ENCODE data around the gene IER2.

Gene IER2

DNA sequence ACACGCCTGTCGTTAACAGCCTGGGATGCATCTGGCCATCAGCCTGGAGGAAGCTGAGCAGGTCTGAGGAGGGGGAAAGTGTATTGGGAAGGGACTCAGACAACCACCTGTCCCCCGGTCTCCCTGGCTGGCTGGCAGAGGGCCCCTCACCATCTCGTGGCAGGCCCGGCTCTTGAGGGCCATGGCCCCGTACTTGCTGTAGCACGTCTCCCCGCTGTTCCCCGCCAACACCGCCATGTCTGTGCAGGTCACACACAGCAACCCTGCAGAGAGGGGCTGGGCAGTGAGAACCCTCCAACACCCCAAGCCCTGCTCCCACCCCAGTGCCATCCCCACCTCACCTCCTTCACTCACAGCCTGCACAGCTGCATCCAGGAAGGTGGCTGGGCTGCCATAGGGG, 37.7 kb upstream of the IER2 start:
- DNase-seq: no peak
- no peak for TF ChIP-seq GATA1 (IDR thresholded peaks at IDR 0.05; ENCODE audit: low read depth, low read length)

DNA sequence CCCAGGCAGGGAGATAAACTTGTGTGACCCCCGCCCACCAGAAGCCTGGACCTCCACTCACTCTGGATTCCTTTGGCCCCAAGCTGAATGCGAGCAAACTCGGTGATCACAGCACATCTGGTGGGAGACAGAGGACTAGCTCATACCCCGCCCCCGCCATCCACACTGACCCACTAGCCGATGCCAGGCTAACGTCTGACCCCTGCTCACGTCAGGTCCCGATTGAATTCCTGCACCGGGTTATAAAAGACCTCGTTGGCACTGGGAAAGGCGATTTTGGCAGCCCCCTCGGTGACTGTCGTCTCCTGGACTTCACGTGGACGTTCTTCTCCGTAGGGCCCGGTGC, 34.3 kb upstream of the IER2 start:
- TF ChIP-seq GATA1 (IDR thresholded peaks at IDR 0.05; ENCODE audit: low read depth, low read length): no peak
- TF ChIP-seq POLR2A (IDR thresholded peaks at IDR 0.05; ENCODE audit: low read length): no peak
- no peak for DNase-seq

DNA sequence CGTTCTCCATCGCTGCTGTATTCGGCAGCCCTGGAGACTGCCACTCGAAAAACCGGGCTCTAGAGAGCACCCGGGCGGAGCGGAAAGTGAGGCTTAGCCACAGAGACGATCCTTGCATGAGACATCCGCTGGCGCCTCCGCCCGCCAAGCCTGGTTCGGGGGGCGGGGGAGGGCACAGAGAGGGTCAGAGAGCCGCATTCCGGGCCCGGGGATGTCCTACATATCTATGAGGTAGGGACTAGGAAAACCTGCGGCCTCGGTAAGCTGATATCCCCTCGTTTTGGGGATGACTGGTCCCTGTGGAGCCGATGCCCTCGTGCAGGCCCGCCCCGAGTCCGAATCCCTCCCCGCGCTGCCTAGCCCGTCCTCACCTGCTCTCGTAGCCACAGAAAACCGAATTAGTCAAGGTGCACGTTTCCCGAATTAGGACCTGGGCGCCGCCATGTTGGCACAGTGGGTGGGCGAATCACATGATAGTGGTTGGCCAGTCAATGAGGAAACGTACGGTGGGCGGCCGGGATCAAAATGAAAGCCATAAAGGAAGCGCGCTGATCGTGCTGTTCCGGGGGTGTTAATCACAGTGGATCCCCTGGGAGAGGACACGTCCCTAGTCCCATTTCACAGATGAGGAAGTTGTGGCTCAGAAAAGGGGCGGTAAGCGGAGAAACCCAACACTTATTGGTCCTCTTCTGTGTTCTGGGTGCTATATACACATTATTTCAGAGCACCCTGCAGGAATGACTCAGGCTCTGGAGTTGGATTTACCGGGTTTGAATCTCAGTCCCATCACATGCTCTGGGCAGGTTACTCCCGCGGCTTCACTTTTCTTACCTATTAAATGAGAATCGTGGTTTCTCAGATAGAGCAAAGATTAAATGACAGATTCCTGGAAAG, 33.7 kb upstream of the IER2 start, which contains the start of gene TRMT1:
Gene TRMT1, minus strand, starts transcription at position 459 of the 894 bp plus-strand sequence. Its CDS starts 341 bp downstream, at position 118.
- no peak for TF ChIP-seq POLR2A (IDR thresholded peaks at IDR 0.05; ENCODE audit: low read length)
- TF ChIP-seq GATA1 (IDR thresholded peaks at IDR 0.05; ENCODE audit: low read depth, low read length): no peak
- peak; percentile 93 to 94 for DNase-seq

DNA sequence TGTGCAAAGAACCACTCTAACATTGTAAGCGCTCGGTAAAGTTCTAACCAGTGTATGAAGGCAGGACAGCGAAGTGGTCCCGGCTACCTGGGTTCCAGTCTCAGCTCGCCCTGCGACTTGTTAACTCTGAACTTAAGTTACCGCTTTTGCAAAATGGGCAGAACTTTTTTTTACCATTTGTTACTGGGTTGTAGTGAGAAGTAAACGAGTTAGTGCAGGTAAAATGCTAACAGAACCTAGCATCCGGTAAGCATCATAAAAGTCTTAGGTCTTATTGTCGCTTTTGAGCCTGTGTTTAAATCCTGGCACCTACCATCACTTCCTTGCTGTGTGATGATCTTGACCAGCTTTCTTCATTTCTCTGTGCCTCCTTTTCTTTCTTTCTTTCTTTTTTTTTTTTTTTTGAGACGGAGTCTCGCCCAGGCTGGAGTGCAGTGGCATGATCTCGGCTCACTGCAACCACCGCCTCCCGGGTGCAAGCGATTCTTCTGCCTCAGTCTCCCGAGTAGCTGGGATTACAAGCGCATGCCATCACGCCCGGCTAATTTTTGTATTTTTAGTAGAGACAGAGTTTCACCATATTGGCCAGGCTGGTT, 32.9 kb upstream of the IER2 start:
- peak in 1 of 2 experiments; percentile 64 for DNase-seq
- no peak for TF ChIP-seq POLR2A (IDR thresholded peaks at IDR 0.05; ENCODE audit: low read length)
- TF ChIP-seq GATA1 (IDR thresholded peaks at IDR 0.05; ENCODE audit: low read depth, low read length): no peak

DNA sequence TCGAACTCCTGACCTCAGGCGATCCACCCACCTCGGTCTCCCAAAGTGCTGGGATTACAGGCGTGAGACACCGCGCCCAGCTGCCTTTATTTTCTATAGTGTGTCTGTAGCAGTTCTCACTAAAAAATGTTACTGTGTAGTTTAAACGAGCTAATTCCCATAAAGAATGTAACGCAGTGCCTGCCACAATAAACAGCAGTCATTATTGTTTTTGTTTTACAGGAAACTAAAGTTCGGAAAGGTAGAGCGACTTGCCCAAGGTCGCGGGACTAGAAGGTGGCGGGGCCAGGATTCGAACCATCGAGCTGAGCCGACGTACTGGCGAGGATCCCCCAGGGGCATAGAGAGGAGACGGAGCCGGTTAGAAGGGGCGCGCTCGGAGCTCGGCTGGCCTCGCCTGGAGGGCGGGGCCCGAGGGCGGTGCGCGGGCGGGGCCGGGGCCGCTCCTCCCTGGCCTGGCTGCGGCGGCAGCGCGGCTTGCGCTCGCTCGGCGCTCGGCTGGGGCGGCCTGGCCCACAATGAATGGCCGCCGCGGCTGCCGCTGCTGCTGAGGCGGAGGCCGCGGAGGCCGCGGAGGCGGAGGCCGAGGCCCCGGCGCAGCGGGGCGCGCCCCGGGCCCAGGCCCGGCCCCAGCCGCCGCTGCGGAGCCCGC, 32.3 kb upstream of the IER2 start, which contains the start of gene NACC1:
Gene NACC1, plus strand, starts transcription at position 493 of the 652 bp plus-strand sequence. CDS start 16,944 bp downstream, outside the sequence.
- TF ChIP-seq POLR2A (IDR thresholded peaks at IDR 0.05; ENCODE audit: low read length) (peak; percentile 25), GATA1 (IDR thresholded peaks at IDR 0.05; ENCODE audit: low read depth, low read length) (no peak)
- peak; percentile 93 to 95 for DNase-seq

DNA sequence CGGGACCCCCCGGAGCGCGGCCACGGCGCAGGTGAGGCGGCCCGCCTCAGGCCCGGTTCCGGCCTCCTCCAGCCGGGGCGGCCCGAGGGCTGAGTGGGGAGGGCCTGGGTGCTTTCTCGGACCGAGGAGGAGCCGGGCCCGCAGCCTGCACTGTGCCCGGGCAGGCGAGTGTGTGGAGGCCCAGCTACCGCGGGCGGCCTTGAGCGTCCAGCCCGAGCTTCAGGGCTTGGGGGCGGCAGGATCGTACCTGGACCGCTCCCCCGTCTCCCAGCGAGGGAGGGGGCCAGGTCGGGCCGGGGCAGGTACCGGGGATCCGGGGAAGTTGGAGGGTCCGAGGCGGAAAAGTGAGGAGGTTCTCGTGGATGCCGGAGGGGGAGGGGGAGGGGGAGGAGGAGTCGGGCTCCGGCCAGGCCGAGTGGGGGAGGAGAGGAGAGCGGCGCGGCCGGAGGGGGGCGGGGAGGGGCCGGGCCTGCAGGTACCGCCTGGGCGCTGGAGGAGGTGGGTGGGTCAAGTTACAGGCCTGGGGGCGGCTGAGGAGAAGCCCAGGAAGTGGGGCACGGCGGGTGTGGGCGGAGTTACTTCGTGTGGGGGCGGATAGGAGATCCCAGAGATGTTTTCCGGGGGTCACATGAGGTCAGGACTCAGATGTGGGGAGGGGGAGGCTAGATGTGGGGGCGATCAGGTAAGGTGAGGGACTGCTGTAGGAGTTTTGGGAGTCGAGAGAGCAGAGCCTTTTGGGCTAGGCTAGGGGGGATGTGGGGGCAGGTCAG, 31.6 kb upstream of the IER2 start:
- DNase-seq: peak; percentile 68 to 70
- TF ChIP-seq POLR2A (IDR thresholded peaks at IDR 0.05; ENCODE audit: low read length) (no peak), GATA1 (IDR thresholded peaks at IDR 0.05; ENCODE audit: low read depth, low read length) (no peak)

DNA sequence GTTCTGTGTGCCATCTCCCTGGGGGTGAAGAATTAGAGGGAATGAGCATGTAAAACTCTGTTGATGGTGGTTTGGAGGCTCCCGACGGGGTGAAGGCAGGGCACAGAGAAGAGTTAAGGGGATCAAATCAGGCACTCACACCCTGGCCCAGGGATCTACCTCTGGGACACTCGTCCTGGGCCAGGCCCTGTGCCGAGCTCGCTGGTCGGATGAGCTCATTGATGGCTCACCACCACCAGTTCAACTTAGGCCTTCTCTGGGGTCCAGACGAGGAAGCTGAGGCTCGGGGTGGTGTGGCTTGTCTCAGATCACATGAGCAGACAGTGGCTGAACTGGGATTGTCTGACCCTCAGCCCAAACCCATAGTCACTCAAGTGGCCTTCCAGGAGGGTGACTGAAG, 30.6 kb upstream of the IER2 start:
- DNase-seq: no peak
- no peak for TF ChIP-seq GATA1 (IDR thresholded peaks at IDR 0.05; ENCODE audit: low read depth, low read length)

DNA sequence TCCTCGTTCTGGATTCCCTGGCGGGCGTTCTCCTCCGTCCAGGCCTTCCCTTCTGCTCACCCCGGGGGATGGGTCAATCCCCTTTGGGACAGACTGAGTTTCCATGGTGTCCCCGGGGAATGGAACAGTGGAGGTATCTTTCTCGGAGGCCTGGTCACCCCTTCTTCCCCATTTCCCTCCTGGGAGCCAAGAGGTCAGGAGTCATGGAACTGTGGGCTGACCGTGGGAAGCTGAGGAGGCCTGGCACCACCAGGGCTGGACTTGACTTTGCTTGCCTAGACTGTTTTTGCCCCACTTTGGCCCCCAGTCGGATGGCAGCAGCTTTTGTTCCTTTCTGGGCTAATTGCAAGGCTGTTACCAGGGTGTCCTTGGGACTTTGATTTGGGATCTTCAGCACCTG, 30.2 kb upstream of the IER2 start:
- DNase-seq: no peak
- TF ChIP-seq POLR2A (IDR thresholded peaks at IDR 0.05; ENCODE audit: low read length) (no peak), GATA1 (IDR thresholded peaks at IDR 0.05; ENCODE audit: low read depth, low read length) (no peak)

DNA sequence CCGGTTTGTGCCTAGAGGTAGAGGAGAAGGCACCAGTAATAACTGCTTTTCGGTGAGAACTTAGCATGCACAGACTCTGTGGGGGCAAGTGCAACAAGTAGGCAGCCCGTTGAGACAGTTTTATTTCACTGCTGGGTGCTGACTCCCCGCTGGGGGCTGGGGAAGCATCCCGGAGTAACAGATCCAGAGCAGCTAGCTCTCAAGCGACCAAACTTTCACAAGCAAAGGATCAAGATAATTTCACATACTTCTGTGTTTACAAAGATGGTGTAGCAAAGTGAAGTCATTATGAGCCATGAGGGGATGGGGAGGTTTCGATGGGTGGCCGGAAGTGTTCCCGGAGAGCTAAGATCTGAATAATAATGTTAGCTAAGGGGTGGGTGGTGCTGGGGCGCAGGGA, 29.4 kb upstream of the IER2 start:
- TF ChIP-seq POLR2A (IDR thresholded peaks at IDR 0.05; ENCODE audit: low read length): no peak
- DNase-seq: no peak

DNA sequence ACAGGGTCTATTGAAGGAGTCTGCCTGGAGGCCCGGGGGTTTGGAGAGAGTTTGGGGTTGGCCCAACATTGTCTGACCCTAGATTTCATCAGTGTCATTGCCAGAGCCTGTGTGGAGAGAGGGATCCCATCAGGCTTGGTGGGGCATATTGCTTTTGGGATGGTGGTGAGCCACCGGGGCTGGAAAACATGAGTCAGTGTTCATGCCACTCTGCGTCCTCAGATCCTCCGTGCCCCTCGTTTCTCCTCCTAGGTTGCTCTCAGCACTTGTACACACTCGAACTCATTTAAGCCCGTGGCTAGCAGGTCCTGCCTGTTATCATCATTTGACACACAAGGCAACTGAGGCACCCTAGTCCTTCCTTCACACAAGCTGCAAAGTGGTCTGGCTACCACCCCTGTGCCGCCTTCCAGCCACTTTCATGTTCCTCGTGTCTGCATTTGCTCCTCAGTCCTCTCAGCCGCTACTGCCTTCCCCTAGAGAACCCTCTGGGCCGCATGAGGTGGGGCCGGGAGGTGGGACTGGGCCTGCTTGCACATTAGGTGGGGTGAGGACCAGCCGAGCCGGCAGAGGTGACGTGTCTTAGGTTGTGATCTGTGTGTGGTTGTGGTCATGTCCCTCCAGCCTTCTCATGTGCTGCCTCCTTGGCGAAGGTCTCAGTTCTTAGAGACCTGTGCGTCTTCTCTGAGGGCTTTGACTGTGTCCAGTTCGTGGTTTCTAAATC, 28.5 kb upstream of the IER2 start:
- no peak for DNase-seq
- no peak for TF ChIP-seq POLR2A (IDR thresholded peaks at IDR 0.05; ENCODE audit: low read length)
- TF ChIP-seq GATA1 (IDR thresholded peaks at IDR 0.05; ENCODE audit: low read depth, low read length): no peak

DNA sequence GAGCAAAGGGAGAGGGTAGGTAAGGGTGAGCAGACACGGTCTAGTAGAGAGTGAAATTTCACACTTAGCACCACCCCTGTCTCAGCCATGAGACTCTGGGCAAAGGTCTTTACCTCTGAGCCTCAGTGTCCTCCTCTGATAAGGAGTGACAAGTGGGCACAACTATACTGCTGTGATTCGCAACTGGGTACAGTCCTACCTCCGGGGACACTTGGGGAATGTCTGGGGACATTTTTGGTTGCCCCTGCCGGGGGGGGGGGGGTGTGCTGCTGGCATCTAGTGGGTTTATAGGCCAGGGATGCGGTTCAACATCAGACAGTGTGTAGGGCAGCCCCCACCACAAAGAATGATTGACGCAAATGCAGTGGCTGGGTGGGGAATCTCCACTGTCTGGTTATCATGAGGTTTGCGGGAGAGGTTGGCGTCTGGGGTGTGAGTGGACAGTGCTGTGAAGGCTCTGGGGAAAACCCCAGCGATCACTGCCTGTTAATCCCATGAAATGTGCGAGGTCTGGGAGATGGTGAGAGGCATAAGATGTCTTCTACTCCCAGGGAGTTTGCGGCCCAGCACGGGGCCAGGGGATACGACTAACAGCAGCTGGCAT, 27.8 kb upstream of the IER2 start:
- TF ChIP-seq GATA1 (IDR thresholded peaks at IDR 0.05; ENCODE audit: low read depth, low read length): no peak
- TF ChIP-seq POLR2A (IDR thresholded peaks at IDR 0.05; ENCODE audit: low read length): no peak
- DNase-seq: no peak

DNA sequence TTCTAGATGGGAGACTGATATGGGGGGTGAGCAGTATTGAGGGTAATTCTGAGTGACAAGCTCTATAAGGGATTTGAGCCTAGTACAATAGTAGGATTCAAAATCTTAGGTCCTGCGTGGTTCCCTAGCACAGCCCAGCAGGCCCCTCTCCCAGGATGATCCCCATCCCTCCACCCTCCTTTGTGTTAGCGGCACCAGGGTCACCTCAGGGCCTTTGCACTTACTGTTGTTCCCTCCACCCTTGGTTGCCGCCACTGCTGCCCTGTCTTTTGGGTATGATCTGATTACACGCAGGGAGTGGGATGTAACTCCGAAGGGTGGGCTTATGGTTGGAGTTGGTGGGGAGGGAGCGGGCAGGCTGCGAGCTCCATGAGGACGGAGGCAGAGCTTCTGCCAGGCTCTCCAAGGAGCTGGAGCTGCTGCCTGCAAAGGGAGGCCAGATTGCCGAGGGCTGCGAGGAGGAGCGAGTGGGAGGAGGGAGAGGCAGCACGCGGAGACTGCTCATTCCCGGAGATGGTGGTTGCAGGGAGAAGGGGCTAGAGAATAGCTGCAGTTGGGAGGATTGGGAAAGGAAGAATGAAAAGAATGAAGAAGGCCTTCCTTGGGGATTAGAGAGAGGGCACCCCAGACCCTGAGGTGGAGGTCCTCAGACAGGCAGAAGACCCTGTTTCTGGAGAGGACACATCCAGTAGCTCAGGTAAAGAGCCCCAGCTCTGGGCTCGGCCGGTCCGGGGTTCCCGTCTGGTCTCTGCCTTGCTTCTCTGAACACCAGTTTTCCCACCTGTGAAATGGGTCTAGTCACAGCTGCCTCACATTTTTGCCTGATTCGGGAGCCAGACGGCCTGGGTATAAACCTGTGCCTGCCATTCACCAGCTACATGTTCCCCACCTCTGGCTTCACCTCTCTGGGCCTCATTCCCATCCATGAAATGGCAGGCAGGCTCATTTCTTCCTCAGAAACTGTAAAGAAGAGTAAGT, 26.9 kb upstream of the IER2 start:
- no peak for DNase-seq
- TF ChIP-seq GATA1 (IDR thresholded peaks at IDR 0.05; ENCODE audit: low read depth, low read length) (no peak), POLR2A (IDR thresholded peaks at IDR 0.05; ENCODE audit: low read length) (no peak)
